Stimulated activated CD4-positive, alpha-beta T cell treated with anti-CD3 and anti-CD28 coated beads, TNF-alpha, amount 100 ng/mL, for 4 hours (primary cell): ENCODE measurements around the gene IQCF5.
"Not testable (repeated sequence)": the region's sequence is repeated elsewhere in the genome, so short reads cannot be mapped to it uniquely, and the experiment has no call there.

Source experiments
- DNase-seq, 3 experiments: peaks; one replicate each; pipeline ENCODE4 v3.0.0-alpha.2; 2020; ENCODE audit warnings: low read depth in 3 of 3

IQCF5 gene

GRCh38 chr3:51868896-51869295 lies 6.5 kb downstream of the IQCF5 start:
- DNase-seq = not testable (repeated sequence)

- no peak for DNase-seq
Measured at GRCh38 chr3:51862886-51863285, 12.5 kb downstream of the IQCF5 start.

GRCh38 chr3:51860703-51861665 lies 14.4 kb downstream of the IQCF5 start, which contains the start of gene IQCF2:
IQCF2 (plus strand) TSS chr3:51861615; CDS start chr3:51861667, 52 bp downstream.
- no peak for DNase-seq

GRCh38 chr3:51855411-51855810 lies 20.0 kb downstream of the IQCF5 start:
- not testable (repeated sequence) for DNase-seq

GRCh38 chr3:51845129-51845528 lies 30.3 kb downstream of the IQCF5 start:
- DNase-seq = no peak

GRCh38 chr3:51836606-51837005 lies 38.8 kb downstream of the IQCF5 start:
- no peak for DNase-seq

GRCh38 chr3:51830836-51831385 lies 44.5 kb downstream of the IQCF5 start:
- DNase-seq = no peak

- DNase-seq = no peak
Measured at GRCh38 chr3:51830345-51830744, 45.1 kb downstream of the IQCF5 start.

- DNase-seq = no peak
Measured at GRCh38 chr3:51828297-51828696, 47.1 kb downstream of the IQCF5 start.
